Lower lobe of right lung (tissue), 2 donors: Measurements from ENCODE around the gene ELF2. TPM values are rescaled to one million over a fixed set of nuclear protein-coding genes. Genes with fewer than 3 reads are reported as not detected.

ENCODE experiments used
- ATAC-seq, 2 donors: fragments of 200-7000 bp; cut with Tn5 transposase; one replicate each; pipeline ENCODE4 v1.9.1; 2020 to 2022; ENCODE audit warnings: mild to moderate bottlenecking in 2 of 2, moderate library complexity in 2 of 2
- DNase-seq: peaks from one replicate; pipeline ENCODE4 v3.0.0-alpha.2; 2020
- H3K27ac ChIP-seq: fragments of 200-600 bp; one replicate; pipeline ENCODE4 v1.8.0; 2022
- H3K27me3 ChIP-seq: fragments of 200-600 bp; one replicate; pipeline ENCODE4 v1.8.0; 2022; ENCODE audit warnings: low read depth
- H3K36me3 ChIP-seq: fragments of 200-600 bp; one replicate; pipeline ENCODE4 v1.8.0; 2022; ENCODE audit warnings: mild to moderate bottlenecking
- H3K4me1 ChIP-seq: fragments of 200-600 bp; one replicate; pipeline ENCODE4 v1.8.0; 2022
- H3K4me3 ChIP-seq: fragments of 200-600 bp; one replicate; pipeline ENCODE4 v1.8.0; 2022; ENCODE audit warnings: mild to moderate bottlenecking
- H3K9me3 ChIP-seq: fragments of 200-600 bp; one replicate; pipeline ENCODE4 v1.8.0; 2022
- intact Hi-C: fragments of 100-400 bp; cut with DNase I; formaldehyde crosslinking; loops from one replicate; pipeline ENCODE4 v1.11.0; 2022
- total RNA-seq: library from RNA; stranded (reverse); fragmentation: NEBNext Ultra II Directional; extraction: Animal tissue kit (Norgen Biotek cat#: 25700); gene quantifications from one replicate; pipeline ENCODE4 v1.2.1, GENCODE V29; 2021
- TF ChIP-seq, protein P1 (sequence below): fragments of 200-600 bp; IDR thresholded peaks from one replicate; pipeline ENCODE4 v1.8.0; 2022; ENCODE audit warnings: antibody characterized with exemption, mild to moderate bottlenecking
- donor health status: DM: no; HTN: yes; CAD: no; lungs with severe emphysema.

Gene ELF2
- total RNA-seq, 1 donor from 2014 or later, result 54.0 TPM

DNA sequence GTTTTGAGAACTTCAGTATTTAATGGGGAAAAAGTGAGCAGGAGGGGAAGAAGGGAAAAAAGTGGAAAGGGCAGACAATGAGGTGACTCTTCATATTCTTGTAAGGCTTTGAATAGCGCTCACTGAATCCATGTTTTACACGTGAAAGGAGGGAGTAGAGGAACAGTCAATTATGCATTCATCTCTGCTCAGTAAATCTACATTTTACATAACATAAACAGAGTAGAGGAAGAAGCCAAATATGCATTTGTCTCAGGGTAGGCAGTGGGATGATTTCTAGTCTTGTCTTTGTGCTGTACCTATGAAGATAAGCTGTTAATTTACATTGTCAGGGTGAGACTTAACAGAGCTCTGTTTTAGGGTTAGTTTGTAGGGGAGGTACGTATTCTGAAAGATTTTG lies 19.4 kb upstream of the ELF2 start:
- H3K4me3 ChIP-seq, result no peak overlapping the region
- no peak for ATAC-seq

DNA sequence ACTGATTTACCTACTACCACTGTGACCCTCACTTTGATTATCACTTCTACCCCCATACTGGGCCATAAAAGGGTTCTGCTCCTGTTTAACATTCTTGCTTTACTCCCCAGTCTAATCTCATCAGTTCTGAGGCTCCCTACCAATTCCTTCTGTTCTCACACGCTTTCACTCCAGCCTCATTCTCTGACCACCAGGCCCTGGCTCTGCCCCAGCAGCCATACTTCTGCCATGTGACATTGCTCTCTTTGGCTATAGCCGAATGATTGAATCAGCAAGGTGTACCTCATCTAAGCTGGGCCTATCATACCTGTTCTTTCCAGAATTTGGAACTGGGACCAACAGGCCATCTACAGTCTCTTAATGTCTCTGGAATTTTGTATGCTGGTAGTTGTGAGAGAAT lies 14.4 kb upstream of the ELF2 start:
- Histone ChIP-seq H3K27ac (no peak overlapping the region), H3K9me3 (no peaks in the 10 kb centered on the region), H3K36me3 (no peaks in the 10 kb centered on the region), H3K4me1 (no peaks in the 10 kb centered on the region), H3K27me3 (no peaks in the 10 kb centered on the region), H3K4me3 (no peak overlapping the region)
- DNase-seq (no peak), ATAC-seq (no peak)
- TF ChIP-seq, protein P1, sequence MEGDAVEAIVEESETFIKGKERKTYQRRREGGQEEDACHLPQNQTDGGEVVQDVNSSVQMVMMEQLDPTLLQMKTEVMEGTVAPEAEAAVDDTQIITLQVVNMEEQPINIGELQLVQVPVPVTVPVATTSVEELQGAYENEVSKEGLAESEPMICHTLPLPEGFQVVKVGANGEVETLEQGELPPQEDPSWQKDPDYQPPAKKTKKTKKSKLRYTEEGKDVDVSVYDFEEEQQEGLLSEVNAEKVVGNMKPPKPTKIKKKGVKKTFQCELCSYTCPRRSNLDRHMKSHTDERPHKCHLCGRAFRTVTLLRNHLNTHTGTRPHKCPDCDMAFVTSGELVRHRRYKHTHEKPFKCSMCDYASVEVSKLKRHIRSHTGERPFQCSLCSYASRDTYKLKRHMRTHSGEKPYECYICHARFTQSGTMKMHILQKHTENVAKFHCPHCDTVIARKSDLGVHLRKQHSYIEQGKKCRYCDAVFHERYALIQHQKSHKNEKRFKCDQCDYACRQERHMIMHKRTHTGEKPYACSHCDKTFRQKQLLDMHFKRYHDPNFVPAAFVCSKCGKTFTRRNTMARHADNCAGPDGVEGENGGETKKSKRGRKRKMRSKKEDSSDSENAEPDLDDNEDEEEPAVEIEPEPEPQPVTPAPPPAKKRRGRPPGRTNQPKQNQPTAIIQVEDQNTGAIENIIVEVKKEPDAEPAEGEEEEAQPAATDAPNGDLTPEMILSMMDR, result no peak
- intact Hi-C loops, result no loop called here

More for the DNA sequence above, 19.4 kb upstream of the ELF2 start:
- Histone ChIP-seq H3K9me3 (no peaks in the 10 kb centered on the region), H3K27me3 (no peaks in the 10 kb centered on the region), H3K4me1 (no peaks in the 10 kb centered on the region), H3K27ac (no peak overlapping the region), H3K36me3 (no peaks in the 10 kb centered on the region)
- intact Hi-C loops, result no loop called here
- TF ChIP-seq, protein P1, result no peak
- DNase-seq, result no peak

DNA sequence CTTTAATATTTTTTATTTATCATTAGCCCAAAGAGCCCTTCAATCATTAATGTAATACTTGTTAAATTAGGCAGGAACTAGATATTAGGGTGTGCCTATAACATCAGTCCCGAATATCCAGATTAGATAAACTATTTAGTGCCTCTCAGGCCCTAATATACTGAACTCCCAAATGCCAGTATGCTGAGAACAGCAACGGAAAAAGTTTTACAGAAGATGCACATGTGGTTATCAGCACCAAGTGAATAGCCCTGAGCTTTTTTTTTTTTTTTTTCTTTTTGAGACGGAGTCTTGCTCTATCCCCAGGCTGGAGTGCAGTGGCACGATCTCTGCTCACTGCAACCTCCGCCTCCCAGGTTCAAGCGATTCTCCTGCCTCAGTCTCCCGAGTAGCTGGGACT lies 13.0 kb upstream of the ELF2 start:
- no peaks in the 10 kb centered on the region for H3K36me3 ChIP-seq
- DNase-seq (no peak), ATAC-seq (no peak)
- H3K27me3 ChIP-seq, result no peaks in the 10 kb centered on the region
- no peaks in the 10 kb centered on the region for H3K4me1 ChIP-seq
- no peaks in the 10 kb centered on the region for H3K9me3 ChIP-seq
- H3K4me3 ChIP-seq, result no peak overlapping the region
- no peak overlapping the region for H3K27ac ChIP-seq
- intact Hi-C loops, result no loop called here
- TF ChIP-seq, protein P1, result no peak

DNA sequence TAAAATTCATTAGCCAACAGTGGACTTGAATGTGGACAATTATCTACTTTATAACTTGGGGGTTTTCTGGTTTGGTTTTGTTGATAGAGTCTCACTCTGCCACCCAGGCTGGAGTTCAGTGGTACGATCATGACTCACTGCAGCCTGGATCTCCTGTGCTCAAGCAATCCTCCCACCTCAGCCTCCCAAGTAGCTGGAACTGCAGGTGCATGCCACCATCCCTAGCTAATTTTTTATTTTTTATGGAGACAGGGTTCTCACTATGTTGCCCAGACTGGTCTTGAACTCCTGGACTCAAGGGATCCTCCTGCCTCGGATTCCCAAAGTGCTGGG lies 12.4 kb upstream of the ELF2 start:
- TF ChIP-seq, protein P1, result no peak
- Histone ChIP-seq H3K36me3 (no peaks in the 10 kb centered on the region), H3K27me3 (no peaks in the 10 kb centered on the region), H3K4me3 (no peak overlapping the region), H3K27ac (peak overlapping the region; percentile 6), H3K9me3 (no peaks in the 10 kb centered on the region), H3K4me1 (no peaks in the 10 kb centered on the region)
- intact Hi-C loops, result no loop called here
- DNase-seq (no peak), ATAC-seq (peak in 1 of 2 donors; percentile 18)

DNA sequence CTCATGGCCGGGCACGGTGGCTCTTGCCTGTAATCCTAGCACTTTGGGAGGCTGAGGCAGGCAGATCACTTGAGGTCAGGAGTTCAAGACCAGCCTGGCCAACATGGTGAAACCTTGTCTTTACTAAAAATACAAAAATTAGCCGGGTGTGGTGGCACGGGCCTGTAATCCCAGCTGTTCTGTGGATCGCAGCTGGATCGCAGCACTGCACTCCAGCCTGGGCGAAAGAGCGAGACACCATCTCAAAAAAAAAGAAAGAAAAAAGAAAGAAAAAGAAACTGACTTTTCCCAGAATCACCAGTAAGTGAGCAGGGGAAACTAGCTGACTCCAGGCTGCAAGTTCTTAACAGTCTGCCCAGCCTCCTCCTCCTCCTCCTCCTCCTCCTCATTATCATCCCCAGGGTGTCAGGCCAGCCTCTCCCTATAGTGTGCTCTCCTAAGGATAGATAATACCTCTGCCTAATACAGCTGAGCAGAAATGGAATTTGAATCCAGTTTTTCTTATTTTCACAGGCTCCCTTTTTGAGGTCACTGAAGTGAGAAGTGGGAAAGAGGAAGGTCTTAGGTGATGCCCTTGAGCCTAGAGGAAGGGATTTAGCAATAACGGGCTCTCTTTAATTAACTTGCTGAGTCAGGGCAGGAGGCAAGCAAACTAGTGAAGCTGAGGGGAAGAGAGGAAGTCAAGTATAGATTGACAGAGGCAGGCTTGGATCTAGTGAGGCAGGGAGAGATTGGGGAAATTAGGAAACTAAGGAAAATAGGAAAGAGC lies 11.8 kb upstream of the ELF2 start:
- no peak overlapping the region for H3K4me3 ChIP-seq
- H3K27ac ChIP-seq, result peak overlapping the region; percentile 6
- DNase-seq, result no peak
- no peaks in the 10 kb centered on the region for H3K9me3 ChIP-seq
- H3K36me3 ChIP-seq, result no peaks in the 10 kb centered on the region
- ATAC-seq, result peak; percentile 82 to 93
- H3K4me1 ChIP-seq, result no peaks in the 10 kb centered on the region
- intact Hi-C loops, result no loop called here
- H3K27me3 ChIP-seq, result no peaks in the 10 kb centered on the region
- TF ChIP-seq, protein P1, result no peak
